ENCODE measurements around the gene SYNDIG1L.

The SYNDIG1L gene

GRCh38 chr14:74358176-74358829, 67.7 kb downstream of the SYNDIG1L start:
- DNase-seq = no peak

DNA sequence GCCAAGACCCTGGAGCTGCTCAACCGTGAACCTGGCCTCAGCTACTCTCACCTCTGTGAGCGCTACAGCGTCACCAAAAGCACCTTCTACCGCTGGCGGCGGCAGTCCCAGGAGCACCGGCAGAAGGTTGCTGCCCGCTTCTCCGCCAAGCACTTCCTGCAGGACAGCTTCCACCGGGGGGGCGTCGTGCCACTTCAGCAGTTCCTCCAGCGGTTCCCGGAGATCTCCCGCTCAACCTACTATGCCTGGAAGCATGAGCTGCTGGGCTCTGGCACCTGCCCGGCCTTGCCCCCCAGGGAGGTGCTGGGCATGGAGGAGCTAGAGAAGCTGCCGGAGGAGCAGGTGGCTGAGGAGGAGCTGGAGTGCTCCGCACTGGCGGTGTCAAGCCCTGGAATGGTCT, 68.4 kb downstream of the SYNDIG1L start:
- DNase-seq = no peak

DNA sequence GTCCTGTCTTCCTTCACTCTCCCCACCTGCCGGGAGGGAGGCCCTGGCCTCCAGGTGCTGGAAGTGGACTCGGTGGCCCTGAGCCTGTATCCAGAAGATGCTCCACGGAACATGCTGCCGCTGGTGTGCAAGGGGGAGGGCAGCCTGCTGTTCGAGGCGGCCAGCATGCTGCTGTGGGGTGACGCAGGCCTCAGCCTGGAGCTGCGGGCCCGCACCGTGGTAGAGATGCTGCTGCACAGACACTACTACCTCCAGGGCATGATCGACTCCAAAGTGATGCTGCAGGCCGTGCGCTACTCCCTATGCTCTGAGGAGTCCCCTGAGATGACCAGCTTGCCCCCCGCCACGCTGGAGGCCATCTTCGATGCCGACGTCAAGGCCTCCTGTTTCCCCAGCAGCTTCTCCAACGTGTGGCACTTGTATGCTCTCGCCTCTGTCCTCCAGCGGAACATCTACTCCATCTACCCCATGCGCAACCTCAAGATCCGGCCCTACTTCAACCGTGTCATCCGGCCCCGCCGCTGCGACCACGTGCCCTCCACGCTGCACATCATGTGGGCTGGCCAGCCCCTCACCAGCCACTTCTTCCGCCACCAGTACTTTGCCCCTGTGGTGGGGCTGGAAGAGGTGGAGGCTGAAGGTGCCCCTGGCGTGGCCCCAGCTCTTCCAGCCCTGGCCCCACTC, 69.0 kb downstream of the SYNDIG1L start:
- DNase-seq = no peak
